Muscle layer of colon (tissue), 2 donors: Measurements from ENCODE around the gene CZIB.

Experiments used
- H3K27ac ChIP-seq: one replicate; pipeline ENCODE4 v1.7.0; 2013; ENCODE audit warnings: low read depth, mild to moderate bottlenecking, low read length, moderate library complexity
- H3K27me3 ChIP-seq, 2 donors: one replicate each; pipeline ENCODE4 v1.7.0; 2013; ENCODE audit warnings: low read length in 2 of 2, mild to moderate bottlenecking in 2 of 2; ENCODE audit not compliant: insufficient read depth in 2 of 2, control insufficient read depth in 1 of 2
- H3K36me3 ChIP-seq: one replicate; pipeline ENCODE4 v1.7.0; 2013; ENCODE audit warnings: mild to moderate bottlenecking, low read length; ENCODE audit not compliant: insufficient read depth
- H3K4me1 ChIP-seq: one replicate; pipeline ENCODE4 v1.7.0; 2013; ENCODE audit warnings: mild to moderate bottlenecking, low read length; ENCODE audit not compliant: insufficient read depth
- H3K4me3 ChIP-seq, 2 donors: one replicate each; pipeline ENCODE4 v1.7.0; 2013; ENCODE audit warnings: low read length in 2 of 2, low read depth in 1 of 2, mild to moderate bottlenecking in 1 of 2, moderate library complexity in 1 of 2
- H3K9ac ChIP-seq: one replicate; pipeline ENCODE4 v1.7.0; 2013; ENCODE audit warnings: low read length
- H3K9me3 ChIP-seq: one replicate; pipeline ENCODE4 v1.7.0; 2013; ENCODE audit warnings: mild to moderate bottlenecking, low read length
- donor health status: abdominal sarcoma.
- donor health status: Adenocarcinoma of cecum.

Gene CZIB

DNA sequence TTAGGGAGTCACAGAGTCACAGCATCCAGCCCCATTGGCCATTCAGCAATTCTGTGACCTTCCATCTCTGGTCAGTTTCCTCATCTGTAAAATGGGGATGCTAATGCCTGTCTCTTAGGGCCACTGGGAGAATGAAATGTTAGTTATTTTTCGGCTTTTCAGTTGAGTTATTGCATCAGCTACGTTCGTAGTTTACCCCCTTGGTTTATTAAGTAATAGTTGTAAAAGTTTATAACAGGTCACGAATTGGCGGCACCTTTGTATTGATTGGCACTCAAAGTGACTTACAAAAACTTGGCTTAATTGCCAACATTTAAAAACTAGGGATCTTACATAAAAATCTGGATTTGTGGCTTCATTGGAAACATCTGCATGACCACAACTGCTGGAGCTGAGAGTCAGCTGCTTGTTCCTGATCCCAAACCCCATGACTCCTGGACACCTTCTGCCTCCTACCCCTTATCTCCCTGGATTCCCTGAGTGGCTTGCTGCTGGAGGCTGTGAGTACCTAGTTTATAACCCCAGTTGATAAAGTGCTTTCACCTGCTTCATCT lies 54.9 kb downstream of the CZIB start:
- H3K9ac ChIP-seq, result no peak overlapping the region

More for the DNA sequence above, 54.9 kb downstream of the CZIB start:
- Histone ChIP-seq H3K27ac (no peak overlapping the region), H3K27me3 (no peaks in the 10 kb centered on the region), H3K4me3 (no peak overlapping the region), H3K9me3 (no peaks in the 10 kb centered on the region), H3K4me1 (no peaks in the 10 kb centered on the region), H3K36me3 (no peaks in the 10 kb centered on the region)
